Right atrium auricular region (tissue), 2 donors: ENCODE measurements around the gene DCK. TPM values are rescaled to one million over a fixed set of nuclear protein-coding genes. Genes with fewer than 3 reads are reported as not detected.
"Not testable (repeated sequence)": the region's sequence is repeated elsewhere in the genome, so short reads cannot be mapped to it uniquely, and the experiment has no call there.

Experiments
- DNase-seq: peaks from one replicate; pipeline ENCODE4 v3.0.0-alpha.2; 2019; ENCODE audit warnings: low spot score
- H3K27ac ChIP-seq, 2 donors: fragments of 200-600 bp; sonication (generic); 1 replicate in 1 of 2; 2 replicates in 1 of 2; pipeline ENCODE4 v1.5.1; 2016 to 2019
- H3K27me3 ChIP-seq, 2 donors: fragments of 200-600 bp; sonication (generic); one replicate each; pipeline versions ENCODE4 v1.5.1 to v1.6.0; 2017 to 2019
- H3K36me3 ChIP-seq: fragments of 200-600 bp; sonication (generic); one replicate; pipeline ENCODE4 v1.5.1; 2016
- H3K4me1 ChIP-seq, 2 donors: fragments of 200-600 bp; sonication (generic); one replicate each; pipeline versions ENCODE4 v1.5.1 to v1.6.0; 2017 to 2019
- H3K4me3 ChIP-seq, 2 donors: fragments of 200-600 bp; sonication (generic); 1 replicate in 1 of 2; 2 replicates in 1 of 2; pipeline ENCODE4 v1.5.1; 2017 to 2019; ENCODE audit warnings: mild to moderate bottlenecking in 1 of 2, moderate library complexity in 1 of 2
- H3K9me3 ChIP-seq, 2 donors: fragments of 200-600 bp; sonication (generic); one replicate each; pipeline ENCODE4 v1.5.1; 2019
- CTCF ChIP-seq, 2 donors: fragments of 200-600 bp; sonication (generic); IDR thresholded peaks; one replicate each; pipeline ENCODE4 v1.5.1; 2019; ENCODE audit warnings: antibody characterized with exemption in 2 of 2
- total RNA-seq, 2 donors: library from RNA; depleted of rRNA; stranded (reverse); fragments of >200 nt; gene quantifications; one replicate each; pipeline ENCODE4 v1.1.0, GENCODE V29; 2016

The DCK gene
- total RNA-seq, 2 donors from 2014 or later = 7.7 to 8.2 TPM

- H3K27ac ChIP-seq = no peak overlapping the region
- H3K9me3 ChIP-seq = no peaks in the 10 kb centered on the region
- H3K27me3 ChIP-seq = no peaks in the 10 kb centered on the region
- DNase-seq = no peak
- no peaks in the 10 kb centered on the region for H3K4me1 ChIP-seq
- H3K36me3 ChIP-seq = no peaks in the 10 kb centered on the region
- H3K4me3 ChIP-seq = no peak overlapping the region
- TF ChIP-seq CTCF (IDR thresholded peaks at IDR 0.05) = no peak
These were observed 59.3 kb downstream of the DCK start for GRCh38 chr4:71052716-71053115.

- not testable (repeated sequence) for H3K9me3 ChIP-seq, H3K36me3 ChIP-seq, H3K4me3 ChIP-seq, H3K27me3 ChIP-seq, H3K27ac ChIP-seq, H3K4me1 ChIP-seq, DNase-seq
These were observed 60.2 kb downstream of the DCK start for GRCh38 chr4:71053613-71054012.

- not testable (repeated sequence) for H3K36me3 ChIP-seq, H3K27me3 ChIP-seq, H3K4me3 ChIP-seq, DNase-seq, H3K9me3 ChIP-seq, H3K4me1 ChIP-seq, H3K27ac ChIP-seq
These were observed 66.1 kb downstream of the DCK start for GRCh38 chr4:71059573-71059972.

- DNase-seq = no peak
These were observed 69.0 kb downstream of the DCK start for GRCh38 chr4:71062436-71062835.

GRCh38 chr4:71063711-71064110 is 70.3 kb downstream of the DCK start:
- H3K4me1 ChIP-seq = no peaks in the 10 kb centered on the region
- no peak for DNase-seq
- H3K27me3 ChIP-seq = no peaks in the 10 kb centered on the region
- TF ChIP-seq CTCF (IDR thresholded peaks at IDR 0.05) = no peak
- no peaks in the 10 kb centered on the region for H3K9me3 ChIP-seq
- H3K4me3 ChIP-seq = no peak overlapping the region
- no peaks in the 10 kb centered on the region for H3K36me3 ChIP-seq
- no peak overlapping the region for H3K27ac ChIP-seq

More at GRCh38 chr4:71062436-71062835, 69.0 kb downstream of the DCK start:
- H3K27me3 ChIP-seq = no peaks in the 10 kb centered on the region
- no peaks in the 10 kb centered on the region for H3K36me3 ChIP-seq
- no peaks in the 10 kb centered on the region for H3K4me1 ChIP-seq
- no peak overlapping the region for H3K4me3 ChIP-seq
- no peaks in the 10 kb centered on the region for H3K9me3 ChIP-seq
- TF ChIP-seq CTCF (IDR thresholded peaks at IDR 0.05) = no peak
- no peak overlapping the region for H3K27ac ChIP-seq

- Histone ChIP-seq H3K36me3 (no peaks in the 10 kb centered on the region), H3K27ac (no peak overlapping the region), H3K9me3 (no peaks in the 10 kb centered on the region), H3K4me3 (no peak overlapping the region), H3K27me3 (no peaks in the 10 kb centered on the region), H3K4me1 (no peaks in the 10 kb centered on the region)
- no peak for DNase-seq
- TF ChIP-seq CTCF (IDR thresholded peaks at IDR 0.05) = no peak
These were observed 71.1 kb downstream of the DCK start for GRCh38 chr4:71064521-71064920.

GRCh38 chr4:71065991-71066510 is 72.6 kb downstream of the DCK start:
- no peak for TF ChIP-seq CTCF (IDR thresholded peaks at IDR 0.05)
- no peak for DNase-seq
- no peaks in the 10 kb centered on the region for H3K4me1 ChIP-seq
- no peaks in the 10 kb centered on the region for H3K27me3 ChIP-seq
- no peaks in the 10 kb centered on the region for H3K36me3 ChIP-seq
- no peak overlapping the region for H3K27ac ChIP-seq
- no peaks in the 10 kb centered on the region for H3K9me3 ChIP-seq
- H3K4me3 ChIP-seq = no peak overlapping the region
